HL-60/S4 (cell line): ENCODE results near the gene NUP50.

Experiments
- in situ Hi-C: fragments of 300-500 bp; cut with MboI; formaldehyde crosslinking; loops from 2 replicates; pipeline ENCODE4 v1.14.3; 2022; ENCODE audit warnings: low sequenced_read_pairs

NUP50 gene

GRCh38 chr22:45163451-45164269, at the start of gene NUP50:
Gene NUP50, plus strand, starts transcription at chr22:45163925. Its CDS starts 4,253 bp downstream, at chr22:45168178.
- in situ Hi-C loops: no loop called here

- in situ Hi-C loops: no loop called here
Observed at GRCh38 chr22:45120440-45120839, 43.3 kb upstream of the NUP50 start.

- in situ Hi-C loops: no loop called here
Observed at GRCh38 chr22:45120931-45121330, 42.8 kb upstream of the NUP50 start.

- in situ Hi-C loops: no loop called here
Observed at GRCh38 chr22:45124176-45124847, 39.4 kb upstream of the NUP50 start.

- in situ Hi-C loops: no loop called here
Observed at GRCh38 chr22:45125188-45125587, 38.5 kb upstream of the NUP50 start.

GRCh38 chr22:45127866-45128265, 35.9 kb upstream of the NUP50 start:
- in situ Hi-C loops: no loop called here

GRCh38 chr22:45129703-45130524, 33.8 kb upstream of the NUP50 start:
- in situ Hi-C loops: no loop called here

- in situ Hi-C loops: no loop called here
Observed at GRCh38 chr22:45130891-45131290, 32.8 kb upstream of the NUP50 start.

GRCh38 chr22:45131749-45132148, 32.0 kb upstream of the NUP50 start:
- in situ Hi-C loops: no loop called here

GRCh38 chr22:45134313-45134712, 29.4 kb upstream of the NUP50 start:
- in situ Hi-C loops: no loop called here

GRCh38 chr22:45136594-45136993, 27.1 kb upstream of the NUP50 start:
- in situ Hi-C loops: no loop called here

GRCh38 chr22:45139693-45140092, 24.0 kb upstream of the NUP50 start:
- in situ Hi-C loops: no loop called here

- in situ Hi-C loops: no loop called here
Observed at GRCh38 chr22:45142376-45142775, 21.3 kb upstream of the NUP50 start.

GRCh38 chr22:45144916-45145315, 18.8 kb upstream of the NUP50 start:
- in situ Hi-C loops: no loop called here

- in situ Hi-C loops: no loop called here
Observed at GRCh38 chr22:45149671-45150070, 14.1 kb upstream of the NUP50 start.

GRCh38 chr22:45150139-45150538, 13.6 kb upstream of the NUP50 start:
- in situ Hi-C loops: no loop called here

GRCh38 chr22:45151503-45151902, 12.2 kb upstream of the NUP50 start:
- in situ Hi-C loops: no loop called here

- in situ Hi-C loops: no loop called here
Observed at GRCh38 chr22:45154383-45154782, 9.3 kb upstream of the NUP50 start.

GRCh38 chr22:45155050-45155840, 8.5 kb upstream of the NUP50 start:
- in situ Hi-C loops: no loop called here

GRCh38 chr22:45157907-45158306, 5.8 kb upstream of the NUP50 start:
- in situ Hi-C loops: no loop called here
